Forelimb muscle (tissue), 1 donor: ENCODE results near the gene KEL. TPM values are rescaled to one million over a fixed set of nuclear protein-coding genes. Genes with fewer than 3 reads are reported as not detected.

Experiments
- DNase-seq: peaks from one replicate; pipeline ENCODE4 v3.0.0-alpha.2; 2013; ENCODE audit warnings: low read depth
- polyA plus RNA-seq: library from polyadenylated mRNA; unstranded; fragments of 120-200 nt; gene quantifications from one replicate; pipeline ENCODE4 v1.2.1, GENCODE V29; 2013; ENCODE audit not compliant: insufficient read length

Gene KEL
- polyA plus RNA-seq, 1 donor, result 0.87 TPM

- DNase-seq, result no peak
These were observed 34.2 kb downstream of the KEL start for GRCh38 chr7:142927949-142928348.

DNA sequence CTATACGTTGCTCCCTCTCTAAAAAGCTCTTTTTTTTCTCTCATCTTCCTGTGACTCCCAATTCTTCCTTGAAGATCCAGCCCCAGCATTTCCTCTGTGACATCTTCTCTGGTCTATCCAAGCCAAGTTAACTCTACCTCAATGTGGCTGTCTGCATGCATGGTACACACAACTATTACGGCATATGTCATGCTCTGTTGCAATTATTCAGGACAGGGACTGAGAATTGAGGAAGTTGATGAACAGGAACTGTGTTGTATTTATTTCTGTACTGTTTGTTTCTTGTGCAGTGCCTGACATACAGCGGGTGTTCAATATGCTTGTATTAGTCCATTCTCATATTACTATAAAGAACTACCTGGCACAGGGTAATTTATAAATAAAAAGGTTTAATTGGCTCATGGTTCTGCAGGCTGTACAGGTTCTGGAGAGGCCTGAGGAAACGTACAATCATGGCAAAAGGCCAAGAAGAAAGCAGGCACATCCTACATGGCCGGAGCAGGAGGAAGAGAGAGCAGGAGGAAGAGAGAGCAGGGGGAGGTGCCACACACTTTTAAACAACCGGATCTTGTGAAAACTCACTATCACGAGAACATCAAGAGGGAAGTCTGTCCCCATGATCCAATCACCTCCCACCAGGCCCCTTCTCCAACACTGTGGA lies 34.9 kb downstream of the KEL start:
- no peak for DNase-seq

DNA sequence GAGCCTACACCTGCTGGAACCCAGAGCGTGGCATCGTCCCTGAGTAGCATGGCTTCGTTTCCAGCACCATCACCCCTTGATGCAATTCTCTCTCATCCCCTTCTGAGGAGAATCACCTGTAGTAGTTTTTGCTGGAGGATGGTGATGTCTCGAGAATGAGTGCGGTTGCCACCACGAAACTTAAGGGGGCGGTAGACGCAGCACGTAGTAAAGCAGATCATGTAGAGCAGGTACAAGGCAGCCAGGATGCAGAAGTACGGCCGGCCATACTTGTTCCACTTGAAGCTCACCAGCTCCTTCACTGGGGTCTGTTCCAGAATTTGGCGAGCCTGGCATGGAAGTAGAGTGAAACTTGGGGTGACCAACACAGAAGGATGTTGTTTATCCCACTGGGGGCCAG lies 36.8 kb downstream of the KEL start:
- no peak for DNase-seq

DNA sequence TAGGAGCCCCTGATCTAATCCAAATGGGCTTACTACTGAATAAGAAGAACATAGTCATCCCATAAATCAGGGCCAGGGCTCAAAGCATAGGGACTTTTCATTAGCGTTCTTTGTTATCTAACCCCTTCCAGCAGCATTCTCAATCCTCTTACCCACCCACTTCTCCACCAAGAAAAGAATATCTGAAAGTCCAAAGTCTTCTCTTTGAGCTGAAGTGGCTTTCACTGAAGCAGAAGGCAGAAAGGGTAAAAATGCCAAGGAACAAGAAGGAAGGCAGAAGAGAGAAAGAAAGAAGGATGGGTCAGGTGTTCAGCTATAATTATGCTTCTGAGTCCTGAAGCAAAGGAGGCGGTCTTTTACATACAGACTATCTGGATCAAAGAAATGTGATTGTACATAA lies 38.8 kb downstream of the KEL start:
- no peak for DNase-seq

- DNase-seq, result no peak
These were observed 42.5 kb downstream of the KEL start for GRCh38 chr7:142919656-142920055.

GRCh38 chr7:142918901-142919300 lies 43.3 kb downstream of the KEL start:
- no peak for DNase-seq

GRCh38 chr7:142917447-142917846 lies 44.7 kb downstream of the KEL start:
- DNase-seq, result no peak

- DNase-seq, result no peak
These were observed 45.7 kb downstream of the KEL start for GRCh38 chr7:142916508-142916907.

DNA sequence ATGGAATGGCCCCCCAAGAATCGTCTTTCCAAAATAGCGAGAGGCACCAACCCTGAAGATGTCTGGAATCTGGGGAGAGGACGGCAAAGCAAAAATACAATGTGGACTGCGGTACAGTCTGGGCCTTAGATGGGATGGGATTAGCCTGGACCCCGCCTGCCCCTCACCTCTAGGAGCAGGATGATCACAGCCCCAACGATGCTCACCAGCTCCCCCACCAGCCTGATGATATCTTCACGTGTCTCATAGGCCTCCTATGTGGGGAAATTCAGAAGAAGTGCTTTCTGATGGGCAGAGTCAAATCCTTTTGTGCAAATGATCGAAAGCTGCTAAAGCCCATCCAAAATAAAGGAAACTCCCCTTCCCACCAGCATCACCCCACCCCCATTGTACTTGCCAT lies 46.8 kb downstream of the KEL start:
- DNase-seq, result no peak

GRCh38 chr7:142914121-142914520 lies 48.0 kb downstream of the KEL start:
- DNase-seq, result no peak

DNA sequence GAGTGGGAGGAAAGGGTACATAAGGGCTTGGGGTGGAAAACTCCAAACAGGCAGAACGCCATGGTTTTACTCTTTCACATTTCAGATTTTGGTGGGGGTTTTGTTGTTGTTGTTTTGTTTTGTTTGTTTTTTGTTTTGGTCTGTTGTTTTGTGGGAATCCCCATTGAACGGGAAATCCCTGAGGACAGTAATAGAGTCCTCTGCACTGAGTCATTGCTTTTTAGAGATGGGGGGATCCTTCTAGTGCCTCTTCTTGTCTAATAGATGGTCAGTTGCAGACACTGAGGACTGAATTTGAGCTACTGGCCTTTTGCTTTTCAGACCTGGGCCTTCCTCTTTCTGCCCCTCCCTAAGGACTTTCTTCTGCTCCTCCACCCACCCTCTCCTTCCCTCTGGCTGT lies 48.6 kb downstream of the KEL start:
- DNase-seq, result no peak

DNA sequence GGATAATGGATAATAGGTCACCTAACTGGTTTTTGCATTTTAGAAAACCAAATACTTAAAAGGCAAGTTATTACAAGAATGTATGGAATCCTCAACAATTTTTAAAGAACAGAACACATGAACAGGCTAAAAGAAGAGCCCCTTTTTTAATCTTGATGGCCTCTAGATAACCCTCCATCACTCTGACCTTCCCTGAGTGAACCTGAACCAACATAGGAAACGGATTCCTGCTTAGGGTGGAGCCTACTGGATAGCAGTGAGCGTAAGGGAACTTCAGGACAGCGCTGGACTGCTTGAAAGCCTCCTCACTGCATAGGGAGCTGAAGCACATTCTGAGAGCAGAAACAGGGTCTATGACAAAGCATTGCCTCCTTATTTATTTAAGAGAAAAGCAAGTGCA lies 49.1 kb downstream of the KEL start:
- no peak for DNase-seq

GRCh38 chr7:142910481-142910880 lies 51.7 kb downstream of the KEL start:
- DNase-seq, result no peak

DNA sequence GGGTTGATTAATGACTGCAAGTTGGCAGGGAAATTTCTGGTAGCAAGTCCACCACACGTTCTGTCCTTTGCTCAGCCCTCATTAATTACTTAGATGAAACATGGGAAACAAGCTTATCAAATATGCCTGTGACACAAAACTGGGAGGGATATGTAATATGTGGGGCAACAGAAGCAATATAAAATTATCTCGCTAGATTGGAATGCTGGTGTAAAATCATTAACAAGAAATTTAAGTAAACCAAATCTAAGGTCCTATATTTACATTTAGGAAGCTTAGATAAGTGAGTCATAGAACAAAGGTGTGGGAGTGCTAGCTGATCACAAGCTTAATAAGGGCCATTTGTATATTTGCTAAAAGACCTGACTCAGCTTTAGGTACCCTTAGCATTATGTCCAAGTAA lies 52.1 kb downstream of the KEL start:
- no peak for DNase-seq

DNA sequence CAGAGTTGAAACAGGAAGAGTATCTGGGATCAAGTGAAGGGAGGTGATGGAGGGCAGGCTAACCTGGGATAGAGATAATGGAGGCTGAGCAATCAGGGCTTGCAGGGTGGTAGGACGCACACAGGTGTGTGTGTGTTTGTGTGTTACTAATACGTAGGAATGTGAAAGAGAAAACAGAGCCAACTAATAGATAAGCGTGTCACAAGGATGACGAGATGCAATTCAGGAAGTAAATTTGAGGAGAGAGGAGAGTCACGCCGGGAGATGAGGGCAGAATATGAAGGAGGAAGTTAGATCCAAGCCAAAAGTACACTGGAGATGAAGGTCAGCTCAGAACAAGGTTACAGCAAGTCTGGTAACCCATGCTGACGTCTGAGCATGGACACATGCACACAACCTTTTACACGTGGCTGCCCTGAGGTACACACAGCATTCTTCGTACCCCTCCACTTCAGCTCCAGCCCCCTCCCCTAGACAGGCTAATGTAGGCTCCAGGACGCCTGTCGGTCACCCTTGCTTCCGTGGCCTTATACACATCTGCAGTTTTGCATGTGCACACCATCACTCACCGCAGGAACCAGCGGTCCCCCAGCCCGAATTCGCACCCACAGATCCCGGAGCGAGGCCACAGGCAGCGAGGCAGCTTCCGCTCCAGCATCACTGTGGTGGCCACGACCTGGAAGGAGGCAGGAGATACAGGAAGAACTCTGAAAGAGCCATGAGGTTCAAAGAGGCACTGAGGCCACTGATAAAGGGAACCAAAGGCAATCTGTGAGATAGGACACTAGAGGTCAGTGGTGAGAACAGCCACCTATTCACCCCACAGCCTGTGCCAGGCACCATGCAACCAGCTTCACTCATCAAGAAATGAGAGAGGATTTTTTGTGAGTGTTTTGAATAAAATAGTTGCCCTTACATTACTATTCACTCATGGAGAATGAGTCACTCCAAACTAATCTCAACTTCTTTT lies 53.0 kb downstream of the KEL start:
- DNase-seq, result no peak

DNA sequence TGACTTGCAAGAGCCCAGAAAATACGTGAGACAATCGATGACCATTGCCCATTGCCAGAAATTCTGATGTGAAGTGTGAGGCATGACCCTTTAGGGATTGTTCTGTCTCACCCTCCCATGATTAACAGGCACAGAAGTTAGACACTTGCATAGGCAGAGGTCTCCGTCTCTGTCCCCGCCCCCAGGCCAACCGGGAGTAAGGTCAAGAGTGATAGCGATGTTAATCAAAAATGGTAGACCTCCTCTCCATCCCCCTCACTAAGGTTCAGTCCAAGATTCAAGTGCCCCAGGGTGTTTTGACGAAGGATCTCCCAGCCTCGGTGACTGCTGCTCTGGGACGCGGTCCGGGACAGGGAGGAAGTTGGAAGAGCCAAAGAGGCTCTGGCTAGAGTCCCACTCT lies 53.9 kb downstream of the KEL start:
- no peak for DNase-seq

GRCh38 chr7:142906643-142907042 lies 55.5 kb downstream of the KEL start:
- no peak for DNase-seq

GRCh38 chr7:142905759-142906158 lies 56.4 kb downstream of the KEL start:
- no peak for DNase-seq

DNA sequence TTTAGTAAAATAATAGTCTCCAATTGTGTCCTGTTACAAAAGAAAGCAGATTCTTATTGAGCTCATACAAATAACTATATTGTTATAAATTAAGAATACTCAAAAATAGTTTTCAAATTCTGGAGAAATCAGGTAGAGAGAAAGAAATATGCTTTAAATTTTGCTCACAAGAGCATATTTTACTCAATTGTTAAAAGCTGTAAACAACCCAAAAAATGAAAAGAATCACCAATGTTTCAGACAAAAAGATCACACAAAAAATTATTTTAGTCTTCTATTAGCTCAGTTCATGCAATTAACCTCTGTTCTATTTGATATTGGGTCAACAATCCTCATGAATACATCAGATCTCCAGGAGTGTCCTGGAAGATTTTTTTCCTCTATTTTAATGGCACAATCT lies 58.0 kb downstream of the KEL start:
- DNase-seq, result no peak

GRCh38 chr7:142901426-142902259 lies 60.5 kb downstream of the KEL start:
- no peak for DNase-seq

DNA sequence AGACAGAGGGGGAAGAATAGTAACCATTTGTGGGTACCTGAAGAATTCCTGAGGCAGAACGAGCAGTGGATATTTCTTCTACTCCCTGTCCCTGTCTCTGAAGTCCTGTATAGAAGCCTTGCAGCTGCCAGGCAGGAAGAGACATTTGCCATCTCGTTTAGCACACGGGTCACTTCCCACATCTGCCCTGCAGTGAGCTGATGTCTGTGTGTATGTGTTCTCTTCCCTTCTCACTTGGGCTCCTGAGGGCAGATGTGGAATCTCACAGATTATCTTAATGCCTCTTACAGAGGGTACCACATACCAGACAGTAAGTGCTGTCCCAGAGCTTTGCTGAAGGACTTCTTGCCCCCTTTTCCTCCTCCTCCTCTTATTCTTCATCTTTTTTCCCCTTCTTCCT lies 62.5 kb downstream of the KEL start:
- no peak for DNase-seq
